ENCODE data around the gene PLEKHJ1.

PLEKHJ1 gene

DNA sequence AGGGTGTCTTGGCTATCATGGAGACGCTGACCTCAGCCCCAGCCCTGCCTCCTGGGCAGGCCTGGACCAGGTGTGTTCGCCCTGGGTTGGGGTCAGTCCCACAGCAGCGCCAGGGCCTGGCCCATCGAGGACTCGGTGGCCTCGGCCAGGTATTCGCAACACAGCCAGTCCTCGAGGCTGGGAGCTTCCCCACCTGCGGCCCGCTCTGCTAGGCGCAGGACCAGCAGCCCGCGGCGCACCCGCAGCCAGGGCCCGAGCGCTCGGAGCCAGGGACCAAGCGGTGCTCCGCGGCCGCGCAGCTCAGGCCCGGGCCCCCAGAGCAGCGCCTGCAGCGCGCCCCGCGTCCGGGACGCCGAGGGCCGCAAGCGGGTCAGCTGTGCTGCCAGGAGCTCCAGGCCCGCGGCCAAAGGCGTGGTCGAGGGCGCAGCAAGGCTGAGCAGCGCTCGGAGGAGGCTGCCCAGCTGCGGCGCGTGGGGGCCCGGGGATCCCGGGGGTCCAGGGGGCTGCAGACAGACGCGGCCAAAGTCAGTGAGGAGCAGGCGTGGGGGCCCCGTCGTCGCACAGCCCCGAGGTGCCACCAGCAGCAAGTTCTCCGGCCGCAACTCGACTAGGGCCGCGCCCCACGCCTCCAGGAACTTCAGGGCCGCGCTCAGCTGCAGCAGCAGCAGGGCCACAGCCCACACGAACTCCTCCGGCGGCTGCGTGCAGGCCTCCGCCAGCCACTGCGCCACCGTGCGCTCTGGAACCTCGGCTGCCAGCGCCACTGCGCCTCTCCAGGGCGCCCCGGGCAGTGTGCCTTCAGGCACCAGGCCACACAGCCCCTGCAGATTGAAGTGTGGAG, 39.7 kb upstream of the PLEKHJ1 start:
- Histone ChIP-seq H3K9me3 (ENCODE audit: control insufficient read depth, low read length) (no peaks in the 10 kb centered on the region), H3K36me3 (ENCODE audit: control insufficient read depth, insufficient read depth, low read length) (peaks cover 51% of the 10 kb centered on the region), H3K4me1 (ENCODE audit: control insufficient read depth, insufficient read depth, low read length, poor library complexity, severe bottlenecking) (peaks cover 17% of the 10 kb centered on the region), H3K27ac (ENCODE audit: low read depth, low read length, severe bottlenecking) (no peak overlapping the region), H3K4me3 (ENCODE audit: extremely low read depth, insufficient read depth, low read length, poor library complexity, severe bottlenecking) (no peak overlapping the region)
- 94 to 98% methylated on average over 64 to 74 of the region's 74 CpGs for WGBS, 2 experiments (ENCODE audit: insufficient coverage in 2 of 2)

GRCh38 chr19:2274931-2275535, 38.9 kb upstream of the PLEKHJ1 start:
- peaks cover 17% of the 10 kb centered on the region for H3K4me1 ChIP-seq (ENCODE audit: control insufficient read depth, insufficient read depth, low read length, poor library complexity, severe bottlenecking)
- no peak overlapping the region for H3K4me3 ChIP-seq (ENCODE audit: extremely low read depth, insufficient read depth, low read length, poor library complexity, severe bottlenecking)
- H3K27ac ChIP-seq (ENCODE audit: low read depth, low read length, severe bottlenecking), result no peak overlapping the region
- peaks cover 53% of the 10 kb centered on the region for H3K36me3 ChIP-seq (ENCODE audit: control insufficient read depth, insufficient read depth, low read length)
- no peaks in the 10 kb centered on the region for H3K9me3 ChIP-seq (ENCODE audit: control insufficient read depth, low read length)
- 70 to 74% methylated on average over 13 to 15 of the region's 16 CpGs for WGBS, 2 experiments (ENCODE audit: insufficient coverage in 2 of 2)

GRCh38 chr19:2274185-2274711, 38.1 kb upstream of the PLEKHJ1 start:
- H3K4me3 ChIP-seq (ENCODE audit: extremely low read depth, insufficient read depth, low read length, poor library complexity, severe bottlenecking), result peak overlapping the region; percentile 14

DNA sequence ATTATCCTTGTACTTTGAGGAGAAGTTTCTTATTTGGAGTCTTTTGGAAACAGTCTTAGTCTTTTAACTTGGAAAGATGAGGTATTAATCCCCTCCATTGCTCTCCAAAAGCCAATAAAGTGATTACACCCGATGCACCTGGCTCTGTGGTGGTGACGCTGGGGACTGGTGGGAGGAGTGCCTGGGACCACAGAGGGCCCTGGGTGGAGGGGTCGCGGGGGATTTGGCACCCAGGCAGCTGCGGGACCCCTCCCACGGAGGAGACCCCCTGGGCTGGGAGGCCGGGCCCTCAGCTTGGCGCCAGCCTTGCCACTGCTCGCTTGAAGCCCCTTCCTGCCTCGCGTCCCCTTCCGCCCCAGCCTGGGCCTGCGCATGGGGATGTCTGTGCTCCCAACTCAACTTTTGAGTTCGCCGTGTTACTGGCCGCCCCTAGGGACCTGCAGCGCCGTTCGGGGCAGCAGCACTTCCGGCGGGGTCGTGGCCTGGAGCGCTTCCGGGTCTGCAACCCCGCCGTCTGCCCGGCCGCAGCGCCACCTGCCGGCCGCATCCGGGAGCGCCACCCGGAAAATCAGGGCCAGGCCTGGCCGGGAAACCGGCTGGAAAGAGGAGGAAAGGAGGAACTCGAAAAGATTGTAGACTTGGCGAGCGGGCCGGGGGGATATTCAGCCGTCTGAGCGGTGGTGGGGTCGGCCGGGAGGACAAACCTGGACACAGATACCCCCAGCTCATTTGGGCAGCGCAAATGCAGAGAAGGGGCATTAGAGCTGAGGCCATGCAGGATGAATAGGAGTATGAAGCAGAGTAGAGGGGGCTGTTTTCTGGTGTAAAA, 37.4 kb upstream of the PLEKHJ1 start:
- H3K27ac ChIP-seq (ENCODE audit: low read depth, low read length, severe bottlenecking), result peak overlapping the region; percentile 78
- no peaks in the 10 kb centered on the region for H3K9me3 ChIP-seq (ENCODE audit: control insufficient read depth, low read length)
- H3K36me3 ChIP-seq (ENCODE audit: control insufficient read depth, insufficient read depth, low read length), result peaks cover 53% of the 10 kb centered on the region
- peak overlapping the region; percentile 14 for H3K4me3 ChIP-seq (ENCODE audit: extremely low read depth, insufficient read depth, low read length, poor library complexity, severe bottlenecking)
- H3K4me1 ChIP-seq (ENCODE audit: control insufficient read depth, insufficient read depth, low read length, poor library complexity, severe bottlenecking), result peaks cover 17% of the 10 kb centered on the region
- 14 to 19% methylated on average over 34 to 45 of the region's 45 CpGs for WGBS, 2 experiments (ENCODE audit: insufficient coverage in 2 of 2)

More at GRCh38 chr19:2274185-2274711, 38.1 kb upstream of the PLEKHJ1 start:
- peaks cover 53% of the 10 kb centered on the region for H3K36me3 ChIP-seq (ENCODE audit: control insufficient read depth, insufficient read depth, low read length)
- 92 to 94% methylated on average over 5 to 9 of the region's 9 CpGs for WGBS, 2 experiments (ENCODE audit: insufficient coverage in 2 of 2)
- no peak overlapping the region for H3K27ac ChIP-seq (ENCODE audit: low read depth, low read length, severe bottlenecking)
- H3K9me3 ChIP-seq (ENCODE audit: control insufficient read depth, low read length), result no peaks in the 10 kb centered on the region
- H3K4me1 ChIP-seq (ENCODE audit: control insufficient read depth, insufficient read depth, low read length, poor library complexity, severe bottlenecking), result peaks cover 17% of the 10 kb centered on the region

GRCh38 chr19:2271234-2272103, 35.3 kb upstream of the PLEKHJ1 start:
- Histone ChIP-seq H3K4me1 (ENCODE audit: control insufficient read depth, insufficient read depth, low read length, poor library complexity, severe bottlenecking) (peaks cover 20% of the 10 kb centered on the region), H3K9me3 (ENCODE audit: control insufficient read depth, low read length) (no peaks in the 10 kb centered on the region), H3K4me3 (ENCODE audit: extremely low read depth, insufficient read depth, low read length, poor library complexity, severe bottlenecking) (peak overlapping the region; percentile 100), H3K36me3 (ENCODE audit: control insufficient read depth, insufficient read depth, low read length) (peaks cover 46% of the 10 kb centered on the region), H3K27ac (ENCODE audit: low read depth, low read length, severe bottlenecking) (peak overlapping the region; percentile 83)
- 43 to 57% methylated on average over 32 to 37 of the region's 43 CpGs for WGBS, 2 experiments (ENCODE audit: insufficient coverage in 2 of 2)

GRCh38 chr19:2270423-2271233, 34.5 kb upstream of the PLEKHJ1 start:
- 0 to 1% methylated on average over 39 to 70 of the region's 88 CpGs for WGBS, 2 experiments (ENCODE audit: insufficient coverage in 2 of 2)
- Histone ChIP-seq H3K4me1 (ENCODE audit: control insufficient read depth, insufficient read depth, low read length, poor library complexity, severe bottlenecking) (peaks cover 22% of the 10 kb centered on the region), H3K4me3 (ENCODE audit: extremely low read depth, insufficient read depth, low read length, poor library complexity, severe bottlenecking) (peak overlapping the region; percentile 100), H3K36me3 (ENCODE audit: control insufficient read depth, insufficient read depth, low read length) (peaks cover 42% of the 10 kb centered on the region), H3K9me3 (ENCODE audit: control insufficient read depth, low read length) (no peaks in the 10 kb centered on the region), H3K27ac (ENCODE audit: low read depth, low read length, severe bottlenecking) (peak overlapping the region; percentile 83)

DNA sequence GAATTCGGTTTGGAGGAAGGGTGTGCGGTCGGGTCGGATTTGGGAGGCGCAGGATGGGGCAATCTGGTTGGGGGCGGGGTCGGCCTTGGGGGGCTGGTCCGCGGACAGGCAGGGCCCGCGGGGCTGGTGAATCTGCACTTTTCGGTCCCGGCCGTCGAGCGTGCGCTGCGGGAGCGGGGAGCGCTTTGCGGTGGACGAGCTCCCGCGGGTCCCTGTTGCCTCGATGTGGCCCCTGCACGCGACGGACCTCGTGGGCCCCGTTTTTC, 34.0 kb upstream of the PLEKHJ1 start:
- H3K27ac ChIP-seq (ENCODE audit: low read depth, low read length, severe bottlenecking), result peak overlapping the region; percentile 83
- peaks cover 22% of the 10 kb centered on the region for H3K4me1 ChIP-seq (ENCODE audit: control insufficient read depth, insufficient read depth, low read length, poor library complexity, severe bottlenecking)
- H3K9me3 ChIP-seq (ENCODE audit: control insufficient read depth, low read length), result no peaks in the 10 kb centered on the region
- 0% methylated on average over 30 of the region's 30 CpGs for WGBS, 2 experiments (ENCODE audit: insufficient coverage in 2 of 2)
- H3K4me3 ChIP-seq (ENCODE audit: extremely low read depth, insufficient read depth, low read length, poor library complexity, severe bottlenecking), result peak overlapping the region; percentile 100
- H3K36me3 ChIP-seq (ENCODE audit: control insufficient read depth, insufficient read depth, low read length), result peaks cover 38% of the 10 kb centered on the region

GRCh38 chr19:2269244-2270156, 33.4 kb upstream of the PLEKHJ1 start:
- H3K36me3 ChIP-seq (ENCODE audit: control insufficient read depth, insufficient read depth, low read length), result peaks cover 36% of the 10 kb centered on the region
- peak overlapping the region; percentile 83 for H3K27ac ChIP-seq (ENCODE audit: low read depth, low read length, severe bottlenecking)
- peak overlapping the region; percentile 100 for H3K4me3 ChIP-seq (ENCODE audit: extremely low read depth, insufficient read depth, low read length, poor library complexity, severe bottlenecking)
- 0% methylated on average over 54 to 69 of the region's 103 CpGs for WGBS, 2 experiments (ENCODE audit: insufficient coverage in 2 of 2)
- H3K9me3 ChIP-seq (ENCODE audit: control insufficient read depth, low read length), result no peaks in the 10 kb centered on the region
- peaks cover 22% of the 10 kb centered on the region for H3K4me1 ChIP-seq (ENCODE audit: control insufficient read depth, insufficient read depth, low read length, poor library complexity, severe bottlenecking)

DNA sequence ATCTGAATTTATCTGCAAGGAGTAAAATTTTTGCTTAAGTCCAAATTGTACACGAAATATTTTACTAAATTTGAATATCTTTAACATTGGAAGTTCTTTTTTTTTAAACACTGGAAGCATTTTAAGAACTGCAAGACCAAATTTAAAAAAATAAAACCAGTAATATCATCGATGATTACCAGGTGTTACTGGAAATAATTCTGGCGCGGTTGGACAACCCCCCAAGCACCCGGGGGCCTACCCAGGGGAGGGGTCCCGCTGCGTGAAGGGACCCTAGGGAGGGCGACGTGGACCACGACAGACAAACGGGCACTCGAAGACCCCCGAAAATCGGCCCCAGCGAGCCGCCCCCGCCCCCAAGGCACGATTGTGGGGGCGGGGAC, 32.7 kb upstream of the PLEKHJ1 start:
- Histone ChIP-seq H3K27ac (ENCODE audit: low read depth, low read length, severe bottlenecking) (no peak overlapping the region), H3K4me1 (ENCODE audit: control insufficient read depth, insufficient read depth, low read length, poor library complexity, severe bottlenecking) (peaks cover 17% of the 10 kb centered on the region), H3K36me3 (ENCODE audit: control insufficient read depth, insufficient read depth, low read length) (peaks cover 30% of the 10 kb centered on the region), H3K4me3 (ENCODE audit: extremely low read depth, insufficient read depth, low read length, poor library complexity, severe bottlenecking) (peak overlapping the region; percentile 100), H3K9me3 (ENCODE audit: control insufficient read depth, low read length) (no peaks in the 10 kb centered on the region)
- WGBS, 2 experiments (ENCODE audit: insufficient coverage in 2 of 2), result 3 to 5% methylated on average over 16 to 18 of the region's 19 CpGs
